Measurements from ENCODE around the gene FAM184A. TPM values are rescaled to one million over a fixed set of nuclear protein-coding genes. Genes with fewer than 3 reads are reported as not detected.

Gene FAM184A
- total RNA-seq, 1 donor from 2014 or later = 2.4 TPM

- ATAC-seq (peak; percentile 10), DNase-seq (ENCODE audit: missing footprints) (no peak)
- intact Hi-C loops (cut with DNase I) = no loop called here
These were observed 11.9 kb downstream of the FAM184A start for GRCh38 chr6:119066517-119066916.

- intact Hi-C loops (cut with DNase I) = no loop called here
- DNase-seq (ENCODE audit: missing footprints) (no peak), ATAC-seq (peak; percentile 34)
These were observed 12.5 kb downstream of the FAM184A start for GRCh38 chr6:119065955-119066354.

GRCh38 chr6:119065382-119065781 lies 13.1 kb downstream of the FAM184A start:
- intact Hi-C loops (cut with DNase I) = no loop called here
- no peak for DNase-seq (ENCODE audit: missing footprints)
- no peak for ATAC-seq

- intact Hi-C loops (cut with DNase I) = no loop called here
- no peak for ATAC-seq
These were observed 15.0 kb downstream of the FAM184A start for GRCh38 chr6:119063491-119063890.

GRCh38 chr6:119061215-119061614 lies 17.2 kb downstream of the FAM184A start:
- intact Hi-C loops (cut with DNase I) = no loop called here
- ATAC-seq = no peak
- no peak for DNase-seq (ENCODE audit: missing footprints)

More at GRCh38 chr6:119063491-119063890, 15.0 kb downstream of the FAM184A start:
- no peak for DNase-seq (ENCODE audit: missing footprints)

- DNase-seq (ENCODE audit: missing footprints) = no peak
- ATAC-seq = no peak
- intact Hi-C loops (cut with DNase I) = no loop called here
These were observed 18.1 kb downstream of the FAM184A start for GRCh38 chr6:119060255-119060907.

DNA sequence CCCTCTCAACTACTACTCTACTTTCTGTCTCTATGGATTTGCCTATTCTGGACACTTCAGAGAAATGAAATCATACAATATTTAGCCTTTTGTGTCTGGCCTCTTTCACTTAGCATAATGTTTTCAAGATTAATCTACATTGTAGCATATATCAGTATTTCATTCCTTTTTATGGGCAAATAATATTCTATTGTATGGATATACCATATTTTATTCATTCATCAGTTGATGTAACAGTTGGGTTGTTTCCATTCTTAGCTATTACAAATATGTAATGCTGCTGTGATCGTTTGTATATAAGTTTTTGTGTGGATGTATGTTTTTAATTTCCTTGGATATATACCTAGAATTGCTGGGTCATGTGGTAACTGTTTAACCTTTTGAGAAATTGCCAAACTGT lies 23.4 kb downstream of the FAM184A start:
- intact Hi-C loops (cut with DNase I) = no loop called here
- DNase-seq (ENCODE audit: missing footprints) = no peak
- ATAC-seq = no peak

- no peak for DNase-seq (ENCODE audit: missing footprints)
- ATAC-seq = no peak
- intact Hi-C loops (cut with DNase I) = no loop called here
These were observed 25.5 kb downstream of the FAM184A start for GRCh38 chr6:119052987-119053386.

DNA sequence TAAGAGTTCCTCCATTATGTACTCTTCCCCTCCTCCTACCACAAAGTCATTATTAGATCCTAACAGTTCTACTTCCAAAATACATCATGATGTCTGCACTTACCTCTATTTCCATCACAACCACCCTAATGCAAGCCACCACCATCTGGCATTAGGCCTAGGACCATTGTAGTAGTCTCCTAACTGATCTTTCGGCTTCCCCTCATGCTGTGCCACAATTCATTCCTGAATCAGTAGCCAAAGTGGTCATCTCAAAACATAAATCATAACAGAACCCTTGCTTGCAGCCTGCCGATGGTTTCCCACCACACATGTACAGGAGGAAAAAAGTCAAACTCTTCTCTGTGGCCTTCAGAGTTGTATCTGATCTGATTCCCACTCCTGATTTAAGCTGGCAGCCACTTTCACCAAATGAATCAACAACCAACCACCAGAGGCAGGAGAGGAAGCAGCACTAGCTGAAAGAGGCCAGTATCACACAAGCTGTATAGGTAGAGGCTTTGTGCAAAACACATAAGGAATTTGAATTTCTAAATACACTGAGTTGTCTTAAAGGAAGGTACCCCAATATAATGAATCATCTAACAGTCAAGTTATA lies 26.1 kb downstream of the FAM184A start:
- intact Hi-C loops (cut with DNase I) = no loop called here
- DNase-seq (ENCODE audit: missing footprints) = no peak
- ATAC-seq = no peak

DNA sequence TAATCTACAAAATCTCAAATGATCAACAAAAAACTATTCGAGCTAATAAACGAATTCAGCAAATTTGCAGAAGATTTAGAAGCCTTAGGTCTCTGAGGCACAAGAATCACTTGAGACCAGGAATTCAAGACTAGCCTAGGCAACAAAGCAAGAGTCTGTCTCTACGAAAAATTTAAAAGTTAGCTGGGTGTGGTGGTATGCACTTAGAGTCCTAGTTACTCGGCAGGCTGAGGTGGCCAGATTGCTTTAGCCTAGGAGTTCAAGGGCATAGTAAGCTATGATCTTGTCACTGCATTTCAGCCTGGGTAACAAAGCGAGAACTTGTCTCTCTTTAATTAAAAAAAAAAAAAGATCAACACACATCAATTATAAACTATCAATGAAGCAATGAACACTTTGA lies 34.2 kb downstream of the FAM184A start:
- intact Hi-C loops (cut with DNase I) = no loop called here
- no peak for DNase-seq (ENCODE audit: missing footprints)
- ATAC-seq = no peak

DNA sequence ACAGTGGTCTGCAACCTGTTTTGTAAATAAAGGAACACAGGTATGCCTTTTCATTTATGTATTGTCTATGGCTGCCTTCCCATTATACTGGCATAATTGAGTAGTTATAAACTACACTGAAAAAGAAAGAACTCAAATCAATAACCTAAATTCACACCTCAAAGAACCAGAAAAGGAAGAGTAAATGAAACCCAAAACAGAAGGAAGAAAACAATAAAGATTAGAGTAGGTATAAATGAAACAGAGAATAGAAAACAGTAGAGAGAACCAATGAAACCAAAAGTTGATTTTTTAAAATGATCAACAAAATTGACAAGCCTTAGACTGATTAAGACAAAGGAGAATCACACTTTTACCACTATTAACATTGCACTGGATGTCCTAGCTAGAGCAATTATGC lies 34.7 kb downstream of the FAM184A start:
- intact Hi-C loops (cut with DNase I) = no loop called here
- DNase-seq (ENCODE audit: missing footprints) = no peak
- ATAC-seq = no peak

DNA sequence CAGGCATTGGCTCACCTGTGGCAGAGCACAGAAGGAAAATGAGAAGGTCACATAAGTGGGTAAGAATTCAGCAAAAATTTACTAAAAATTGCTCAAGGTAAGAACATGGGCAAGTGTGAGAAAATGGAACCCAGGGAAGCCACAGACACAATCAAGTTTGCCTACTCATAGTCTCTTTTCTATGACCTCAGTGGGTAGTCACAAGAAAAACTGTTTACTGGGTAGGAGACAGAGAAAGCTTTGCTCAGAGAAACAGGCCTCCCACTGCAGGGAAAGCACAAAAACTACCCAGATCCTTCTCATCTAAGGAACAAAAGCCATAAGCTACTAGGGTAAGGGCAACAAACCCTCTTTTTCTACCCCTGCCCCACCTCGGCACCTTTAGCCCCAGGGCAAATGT lies 35.2 kb downstream of the FAM184A start:
- ATAC-seq (no peak), DNase-seq (ENCODE audit: missing footprints) (no peak)
- intact Hi-C loops (cut with DNase I) = no loop called here

- DNase-seq (ENCODE audit: missing footprints) (no peak), ATAC-seq (no peak)
- intact Hi-C loops (cut with DNase I) = no loop called here
These were observed 37.8 kb downstream of the FAM184A start for GRCh38 chr6:119040636-119041035.

DNA sequence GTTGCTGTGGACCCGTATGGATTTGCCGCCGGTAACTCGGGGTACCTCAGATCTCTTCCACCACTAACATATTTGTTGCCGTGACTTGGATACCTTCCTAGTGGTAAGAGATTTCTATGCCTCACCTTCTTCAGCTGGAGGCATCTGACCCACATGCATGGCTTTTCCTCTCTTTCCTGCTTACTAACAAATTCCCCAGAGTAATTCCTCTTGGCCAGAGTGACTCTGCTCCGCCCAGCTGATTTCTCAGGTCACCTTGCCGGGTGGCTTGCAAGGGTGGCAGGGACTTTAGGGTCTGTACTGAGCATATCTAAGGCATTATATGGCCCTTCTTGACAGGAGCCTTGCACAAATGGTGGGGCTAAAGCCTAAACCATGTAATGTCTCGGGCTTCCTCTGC lies 38.2 kb downstream of the FAM184A start:
- DNase-seq (ENCODE audit: missing footprints) = no peak
- ATAC-seq = no peak
- intact Hi-C loops (cut with DNase I) = no loop called here

DNA sequence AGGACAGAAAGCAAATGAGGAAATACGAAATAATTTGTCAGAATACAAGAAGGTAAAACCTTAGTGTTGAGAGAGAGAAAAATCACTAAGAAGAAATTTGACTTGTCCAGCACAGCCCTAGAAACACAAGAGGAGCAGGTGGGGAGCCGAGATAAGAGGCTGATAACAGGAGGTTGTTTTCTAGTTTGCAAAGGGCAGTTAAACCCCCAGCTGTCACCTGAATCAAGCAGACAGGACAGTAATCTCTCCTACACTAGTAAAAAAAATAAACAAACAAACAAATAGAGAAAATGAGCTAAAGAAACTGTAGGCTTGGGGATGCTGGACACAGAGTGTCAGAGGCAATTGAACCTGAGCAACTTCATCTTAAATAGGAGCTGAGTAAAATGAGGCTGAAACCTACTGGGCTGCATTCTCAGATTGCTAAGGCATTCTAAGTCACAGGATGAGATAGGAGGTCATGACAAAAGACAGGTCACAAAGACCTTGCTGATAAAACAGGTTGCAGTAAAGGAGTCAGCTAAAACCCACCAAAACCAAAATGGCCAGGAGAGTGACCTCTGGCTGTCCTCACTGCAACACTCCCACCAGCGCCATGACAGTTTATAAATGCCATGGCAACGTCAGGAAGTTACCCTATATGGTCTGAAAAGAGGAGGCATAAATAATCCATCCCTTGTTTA lies 40.4 kb downstream of the FAM184A start:
- no peak for ATAC-seq
- intact Hi-C loops (cut with DNase I) = no loop called here
- DNase-seq (ENCODE audit: missing footprints) = no peak

- intact Hi-C loops (cut with DNase I) = no loop called here
- no peak for DNase-seq (ENCODE audit: missing footprints)
- ATAC-seq = no peak
These were observed 41.2 kb downstream of the FAM184A start for GRCh38 chr6:119037264-119037663.

GRCh38 chr6:119036081-119036480 lies 42.4 kb downstream of the FAM184A start:
- intact Hi-C loops (cut with DNase I) = no loop called here
- ATAC-seq = no peak
- DNase-seq (ENCODE audit: missing footprints) = no peak

DNA sequence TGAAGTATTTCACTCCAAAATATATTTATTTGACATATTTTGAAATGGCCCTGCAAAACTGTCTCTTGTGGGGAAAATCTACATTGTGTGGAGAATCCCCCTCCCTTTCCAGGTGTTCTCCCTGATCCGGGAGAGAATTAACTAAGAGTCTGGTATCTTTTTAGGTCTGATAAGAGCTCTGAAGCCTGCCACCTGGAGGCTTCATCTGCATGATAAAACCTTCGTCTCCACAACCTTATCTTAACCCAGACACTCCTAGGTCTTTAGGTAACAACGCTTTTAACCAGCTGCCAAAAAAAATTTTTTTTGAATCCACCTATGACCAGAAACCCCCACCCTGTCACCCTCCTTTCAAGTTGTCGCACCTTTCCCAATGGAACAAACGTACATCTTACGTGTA lies 43.0 kb downstream of the FAM184A start:
- DNase-seq (ENCODE audit: missing footprints) (no peak), ATAC-seq (no peak)
- intact Hi-C loops (cut with DNase I) = no loop called here

- ATAC-seq (peak; percentile 73), DNase-seq (ENCODE audit: missing footprints) (no peak)
- intact Hi-C loops (cut with DNase I) = no loop called here
These were observed 43.5 kb downstream of the FAM184A start for GRCh38 chr6:119034827-119035458.

DNA sequence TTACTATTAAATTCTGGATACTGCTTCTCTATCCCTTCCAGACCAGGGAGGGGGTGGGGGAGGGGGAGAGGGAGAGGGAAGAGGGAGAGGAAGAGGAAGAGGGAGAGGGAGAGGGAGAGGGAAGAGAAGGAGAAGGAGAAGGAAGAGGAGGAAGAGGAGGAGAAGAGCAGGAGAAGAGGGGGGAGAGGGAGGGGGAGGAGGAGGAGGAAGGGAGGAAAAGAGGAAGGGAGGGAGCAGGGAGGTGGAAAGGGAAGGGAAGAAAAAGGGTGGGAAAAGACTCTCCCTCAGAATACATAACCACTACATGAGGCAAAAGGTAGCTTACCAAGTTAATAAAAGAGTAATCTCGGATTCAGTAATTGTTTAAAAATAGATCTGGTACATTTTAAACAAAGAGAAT lies 46.0 kb downstream of the FAM184A start:
- intact Hi-C loops (cut with DNase I) = no loop called here
- DNase-seq (ENCODE audit: missing footprints) (no peak), ATAC-seq (no peak)

Data from Right ventricle myocardium inferior (tissue), 1 donor.